Measurements from ENCODE around the gene PPFIBP1.

GRCh38 chr12:27511723-27512045 is 12.3 kb upstream of the PPFIBP1 start:
- no peak for TF ChIP-seq CTCF (IDR thresholded peaks at IDR 0.05; ENCODE audit: insufficient read depth, low read length)
- no peak for TF ChIP-seq REST (IDR thresholded peaks at IDR 0.05; ENCODE audit: insufficient replicate concordance, low read depth)
- TF ChIP-seq GABPA (IDR thresholded peaks at IDR 0.05; ENCODE audit: low read depth): no peak
